ENCODE measurements around the gene SLC6A4.

- TF ChIP-seq POLR2A (IDR thresholded peaks at IDR 0.05) (no peak), CTCF (IDR thresholded peaks at IDR 0.05) (no peak)
Observed at GRCh38 chr17:30165147-30165546, 70.3 kb downstream of the SLC6A4 start.
